HCT116 (cell line): ENCODE results near the gene DNHD1. TPM values are rescaled to one million over a fixed set of nuclear protein-coding genes. Genes with fewer than 3 reads are reported as not detected.

ENCODE experiments used
- ATAC-seq: fragments of 200-7000 bp; cut with Tn5 transposase; 2 replicates; pipeline ENCODE4 v1.9.1; 2020; ENCODE audit warnings: mild to moderate bottlenecking, moderate library complexity
- BruUV-seq: library from RNA; stranded (reverse); fragments of 400-500 nt; replicated peaks from 2 replicates; lab custom pipeline; 2021; lab: Mats Ljungman, UMichigan
- CTCF ChIA-PET: fragments of 300-600 bp; sonication (Branson Sonifier 250); formaldehyde crosslinking; loops from one replicate; lab custom pipeline; 2021; ENCODE audit warnings: antibody characterized with exemption; lab: Charles Lee
- POLR2A ChIA-PET: fragments of 300-600, 350-600 bp; sonication (Branson Sonifier 250); formaldehyde crosslinking; loops from one replicate; lab custom pipeline; 2021; ENCODE audit warnings: antibody characterized with exemption; lab: Charles Lee
- RAD21 ChIA-PET, 2 experiments: fragments of 300-600 bp; sonication (Branson Sonifier 250); formaldehyde crosslinking; loops; one replicate each; lab custom pipeline; 2023; ENCODE audit warnings: low total read pairs in 2 of 2; ENCODE audit not compliant: uncharacterized antibody in 2 of 2, unreplicated experiment in 2 of 2, low non-redundant PET in 1 of 2; lab: Charles Lee
- DNase-seq: peaks from one replicate; pipeline ENCODE4 v3.0.0-alpha.2; 2010; ENCODE audit warnings: low read depth, low spot score
- H2AFZ ChIP-seq: fragments of 200-600 bp; shearing (Covaris generic), sonication (generic); 2 replicates; pipeline ENCODE4 v1.6.1; 2017; ENCODE audit warnings: low read depth, mixed run types, mixed read lengths, antibody characterized with exemption, low read length; ENCODE audit not compliant: poor library complexity, severe bottlenecking
- H3K27ac ChIP-seq: 2 replicates; pipeline ENCODE4 v1.5.1; 2012; ENCODE audit warnings: low read depth, low read length
- H3K27me3 ChIP-seq: fragments of 200-600 bp; sonication (generic); 2 replicates; pipeline ENCODE4 v1.6.1; 2016; ENCODE audit warnings: mixed run types, low read length, mixed read lengths; ENCODE audit not compliant: insufficient read depth
- H3K36me3 ChIP-seq, 2 experiments: fragments of 200-500 bp in 1 of 2; fragments of 200-600 bp in 1 of 2; sonication (Bioruptor generic) in 1 of 2; sonication (generic) in 1 of 2; 2 replicates each; pipeline versions ENCODE4 v1.5.1 to v1.6.1; 2014 to 2016; ENCODE audit warnings: low read length in 2 of 2, inconsistent platforms in 1 of 2, mixed read lengths in 1 of 2, mixed run types in 1 of 2; ENCODE audit not compliant: insufficient read depth in 2 of 2, control insufficient read depth in 1 of 2
- H3K4me1 ChIP-seq, 2 experiments: fragments of 200-600 bp in 1 of 2; sonication (generic) in 1 of 2; 2 replicates each; pipeline versions ENCODE4 v1.5.1 to v1.6.1; 2012 to 2017; ENCODE audit warnings: low read length in 2 of 2, inconsistent platforms in 1 of 2, mild to moderate bottlenecking in 1 of 2, mixed read lengths in 1 of 2, mixed run types in 1 of 2, moderate library complexity in 1 of 2; ENCODE audit not compliant: insufficient read depth in 2 of 2, control insufficient read depth in 1 of 2
- H3K4me2 ChIP-seq: fragments of 200-600 bp; sonication (generic); 2 replicates; pipeline ENCODE4 v1.6.1; 2017; ENCODE audit warnings: mixed run types, low read length, mixed read lengths
- H3K4me3 ChIP-seq, 2 experiments: fragments of 200-600 bp in 1 of 2; sonication (generic) in 1 of 2; replicated peaks in 1 of 2; 2 replicates each; pipeline ENCODE4 v1.5.1; 2011 to 2016; ENCODE audit warnings: low read length in 2 of 2, control low read depth in 1 of 2, low read depth in 1 of 2, mild to moderate bottlenecking in 1 of 2, mixed read lengths in 1 of 2, mixed run types in 1 of 2
- H3K79me2 ChIP-seq: fragments of 200-600 bp; sonication (generic); 2 replicates; pipeline ENCODE4 v1.6.1; 2017; ENCODE audit warnings: mild to moderate bottlenecking, mixed run types, low read length, moderate library complexity, mixed read lengths; ENCODE audit not compliant: insufficient read depth
- H3K9ac ChIP-seq: fragments of 200-600 bp; sonication (generic); 2 replicates; pipeline ENCODE4 v1.6.1; 2016; ENCODE audit warnings: low read length, mixed read lengths
- H3K9me2 ChIP-seq: fragments of 200-600 bp; sonication (generic), shearing (Covaris generic); 2 replicates; pipeline ENCODE4 v1.6.1; 2017; ENCODE audit warnings: mixed run types, mild to moderate bottlenecking, moderate library complexity; ENCODE audit not compliant: insufficient read depth
- H3K9me3 ChIP-seq, 2 experiments: fragments of 200-500 bp in 1 of 2; fragments of 200-600 bp in 1 of 2; sonication (Bioruptor generic) in 1 of 2; sonication (generic) in 1 of 2; 2 replicates each; pipeline ENCODE4 v1.6.1; 2014 to 2017; ENCODE audit warnings: low read length in 2 of 2, mixed read lengths in 2 of 2, inconsistent platforms in 1 of 2, low read depth in 1 of 2, mild to moderate bottlenecking in 1 of 2, mixed run types in 1 of 2, moderate library complexity in 1 of 2; ENCODE audit not compliant: control insufficient read depth in 1 of 2, insufficient read depth in 1 of 2
- H4K20me1 ChIP-seq: fragments of 200-600 bp; sonication (generic), shearing (Covaris generic); 2 replicates; pipeline ENCODE4 v1.6.1; 2017; ENCODE audit warnings: mixed run types, mild to moderate bottlenecking, moderate library complexity; ENCODE audit not compliant: insufficient read depth
- ATF3 ChIP-seq: IDR thresholded peaks from 2 replicates; pipeline ENCODE4 v1.6.1; 2012
- CBX3 ChIP-seq: IDR thresholded peaks from 2 replicates; pipeline ENCODE4 v1.6.1; 2012; ENCODE audit warnings: low read depth
- EGR1 ChIP-seq: IDR thresholded peaks from 2 replicates; pipeline ENCODE4 v1.6.1; 2012; ENCODE audit warnings: low read depth
- ELF1 ChIP-seq: IDR thresholded peaks from 2 replicates; pipeline ENCODE4 v1.6.1; 2012; ENCODE audit warnings: low read depth, borderline replicate concordance
- EZH2phosphoT487 ChIP-seq: fragments of 200-600 bp; IDR thresholded peaks from 2 replicates; pipeline ENCODE4 v1.6.1; 2018; ENCODE audit warnings: antibody characterized with exemption, borderline replicate concordance
- FOSL1 ChIP-seq: IDR thresholded peaks from 2 replicates; pipeline ENCODE4 v1.6.1; 2012; ENCODE audit warnings: low read depth
- JUND ChIP-seq: IDR thresholded peaks from 2 replicates; pipeline ENCODE4 v1.6.1; 2012
- MAX ChIP-seq: IDR thresholded peaks from 2 replicates; pipeline ENCODE4 v1.6.1; 2012
- POLR2A ChIP-seq: IDR thresholded peaks from 2 replicates; pipeline ENCODE4 v1.7.0; 2011; ENCODE audit warnings: borderline replicate concordance; ENCODE audit not compliant: insufficient read depth, insufficient read length; ENCODE audit errors: extremely low read depth
- RAD21 ChIP-seq: IDR thresholded peaks from 2 replicates; pipeline ENCODE4 v1.6.1; 2012; ENCODE audit warnings: low read depth, mild to moderate bottlenecking
- REST ChIP-seq: IDR thresholded peaks from 2 replicates; pipeline ENCODE4 v1.6.1; 2012; ENCODE audit warnings: low read depth
- SP1 ChIP-seq: IDR thresholded peaks from 2 replicates; pipeline ENCODE4 v1.6.1; 2012; ENCODE audit warnings: low read depth
- SRF ChIP-seq: IDR thresholded peaks from 2 replicates; pipeline ENCODE4 v1.6.1; 2012; ENCODE audit warnings: low read depth
- TCF7L2 ChIP-seq: IDR thresholded peaks from 2 replicates; pipeline ENCODE4 v1.7.0; 2011; ENCODE audit warnings: borderline replicate concordance, inconsistent platforms; ENCODE audit not compliant: insufficient read depth, insufficient read length; ENCODE audit errors: extremely low read depth
- ZNF274 ChIP-seq: fragments of 200-500 bp; sonication (Bioruptor generic); IDR thresholded peaks from 2 replicates; pipeline ENCODE4 v1.6.1; 2014; ENCODE audit warnings: mild to moderate bottlenecking, low read depth, low read length, inconsistent platforms
- intact Hi-C: fragments of 100-400 bp; cut with micrococcal nuclease; formaldehyde crosslinking; loops from 2 replicates; pipeline ENCODE4 v1.10.0; 2022
- total RNA-seq: library from RNA; stranded (reverse); gene quantifications from one replicate; pipeline ENCODE4 v1.2.1, GENCODE V29; 2021; ENCODE audit not compliant: unreplicated experiment

The DNHD1 gene
- total RNA-seq, 1 experiment from 2014 or later, result 8.0 TPM

- RAD21 ChIA-PET, result no interaction called here
These were observed 56.6 kb downstream of the DNHD1 start for GRCh38 chr11:6553634-6554033.

More at GRCh38 chr11:6553634-6554033, 56.6 kb downstream of the DNHD1 start:
- DNase-seq (no peak), ATAC-seq (no peak)
- Histone ChIP-seq H3K79me2 (no peaks in the 10 kb centered on the region), H3K4me3 (no peak overlapping the region), H3K27ac (no peak overlapping the region), H3K27me3 (no peaks in the 10 kb centered on the region), H2AFZ (no peak overlapping the region), H4K20me1 (no peaks in the 10 kb centered on the region), H3K4me2 (no peak overlapping the region), H3K9me3 (no peaks in the 10 kb centered on the region), H3K36me3 (no peaks in the 10 kb centered on the region), H3K9ac (no peak overlapping the region), H3K4me1 (no peaks in the 10 kb centered on the region), H3K9me2 (no peaks in the 10 kb centered on the region)
- POLR2A ChIA-PET, result no interaction called here
- TF ChIP-seq ZNF274 (no peak), ELF1 (no peak), SP1 (no peak), EGR1 (no peak), EZH2phosphoT487 (no peak), JUND (no peak), POLR2A (no peak), ATF3 (no peak), MAX (no peak), REST (no peak), RAD21 (no peak), TCF7L2 (no peak), CBX3 (no peak), SRF (no peak), FOSL1 (no peak)
- intact Hi-C loops, result no loop called here
- no TSS peak for BruUV-seq
- CTCF ChIA-PET, result no interaction called here
